IPS-11a (cell line): ENCODE results near the gene ACAT2.
"Not testable (repeated sequence)": the region's sequence is repeated elsewhere in the genome, so short reads cannot be mapped to it uniquely, and the experiment has no call there.

Experiments
- H3K4me3 ChIP-seq: one replicate; pipeline ENCODE4 v1.5.1; 2013; ENCODE audit warnings: low read depth, low read length, control low read depth

The ACAT2 gene

GRCh38 chr6:159806021-159806458 lies 44.2 kb downstream of the ACAT2 start:
- H3K4me3 ChIP-seq, result no peak overlapping the region

- H3K4me3 ChIP-seq, result no peak overlapping the region
Observed at GRCh38 chr6:159807150-159807858, 45.5 kb downstream of the ACAT2 start.

- no peak overlapping the region for H3K4me3 ChIP-seq
Observed at GRCh38 chr6:159808647-159809046, 46.8 kb downstream of the ACAT2 start.

- no peak overlapping the region for H3K4me3 ChIP-seq
Observed at GRCh38 chr6:159809149-159809548, 47.3 kb downstream of the ACAT2 start.

GRCh38 chr6:159813781-159814180 lies 51.9 kb downstream of the ACAT2 start:
- no peak overlapping the region for H3K4me3 ChIP-seq

- H3K4me3 ChIP-seq, result no peak overlapping the region
Observed at GRCh38 chr6:159815410-159815809, 53.6 kb downstream of the ACAT2 start.

GRCh38 chr6:159816775-159817174 lies 54.9 kb downstream of the ACAT2 start:
- not testable (repeated sequence) for H3K4me3 ChIP-seq

- H3K4me3 ChIP-seq, result no peak overlapping the region
Observed at GRCh38 chr6:159817951-159818739, 56.3 kb downstream of the ACAT2 start.

GRCh38 chr6:159819098-159819497 lies 57.3 kb downstream of the ACAT2 start:
- no peak overlapping the region for H3K4me3 ChIP-seq

GRCh38 chr6:159819932-159820640 lies 58.2 kb downstream of the ACAT2 start:
- no peak overlapping the region for H3K4me3 ChIP-seq

- no peak overlapping the region for H3K4me3 ChIP-seq
Observed at GRCh38 chr6:159821122-159821521, 59.3 kb downstream of the ACAT2 start.

- no peak overlapping the region for H3K4me3 ChIP-seq
Observed at GRCh38 chr6:159821726-159822125, 59.9 kb downstream of the ACAT2 start.

GRCh38 chr6:159823953-159824352 lies 62.1 kb downstream of the ACAT2 start:
- no peak overlapping the region for H3K4me3 ChIP-seq

- not testable (repeated sequence) for H3K4me3 ChIP-seq
Observed at GRCh38 chr6:159824690-159825089, 62.8 kb downstream of the ACAT2 start.

GRCh38 chr6:159826004-159826403 lies 64.2 kb downstream of the ACAT2 start:
- H3K4me3 ChIP-seq, result no peak overlapping the region

GRCh38 chr6:159826968-159827647 lies 65.3 kb downstream of the ACAT2 start:
- H3K4me3 ChIP-seq, result no peak overlapping the region

GRCh38 chr6:159828074-159828473 lies 66.2 kb downstream of the ACAT2 start:
- H3K4me3 ChIP-seq, result no peak overlapping the region
